Measurements from ENCODE around the gene RNF4. TPM values are rescaled to one million over a fixed set of nuclear protein-coding genes. Genes with fewer than 3 reads are reported as not detected.

The RNF4 gene
- polyA plus RNA-seq, 3 donors = 28.8 to 41.3 (median 37.0) TPM

- H3K9me3 ChIP-seq (replicated peaks in 1 of 2; ENCODE audit: control insufficient read depth in 1 of 2, insufficient read depth in 1 of 2, low read length in 2 of 2) = peaks cover 0 to 11% of the 10 kb centered on the region in 2 donors
- intact Hi-C loops (cut with micrococcal nuclease) = no loop called here
- H3K4me1 Mint-ChIP-seq = peaks cover 4% of the 10 kb centered on the region
- no peak overlapping the region for H3K27ac Mint-ChIP-seq
- no peaks in the 10 kb centered on the region for H3K36me3 ChIP-seq (replicated peaks in 1 of 2; ENCODE audit: control insufficient read depth in 1 of 2, insufficient read depth in 2 of 2, low read length in 2 of 2)
- H3K27me3 ChIP-seq (ENCODE audit: control insufficient read depth in 2 of 2, insufficient read depth in 2 of 2, low read length in 2 of 2) = peaks cover 0 to 4% of the 10 kb centered on the region in 2 donors
- no peaks in the 10 kb centered on the region for H3K4me1 ChIP-seq (ENCODE audit: control insufficient read depth in 1 of 2, insufficient read depth in 2 of 2, low read length in 2 of 2)
- H3K4me3 Mint-ChIP-seq = no peak overlapping the region
- no peak overlapping the region for H3K4me3 ChIP-seq (replicated peaks in 1 of 3; ENCODE audit: low read depth in 2 of 3, low read length in 3 of 3)
- no peak for TF ChIP-seq CTCF (IDR thresholded peaks at IDR 0.05)
- no peak overlapping the region for H2AFZ ChIP-seq (ENCODE audit: insufficient read depth, low read depth, low read length, poor library complexity, severe bottlenecking)
- WGBS (ENCODE audit: insufficient coverage) = 93% methylated on average over 12 of the region's 13 CpGs
- H3K79me2 ChIP-seq (ENCODE audit: insufficient read depth, low read length) = no peaks in the 10 kb centered on the region
- peaks cover 10 to 16% (median 11%) of the 10 kb centered on the region in 3 donors for H3K27me3 Mint-ChIP-seq (ENCODE audit: low read depth in 3 of 3)
- no peak overlapping the region for H3K9ac ChIP-seq (ENCODE audit: insufficient read depth, low read length, poor library complexity, severe bottlenecking)
- H3K4me2 ChIP-seq (replicated peaks; ENCODE audit: extremely low read depth, low read length, poor library complexity, severe bottlenecking) = no peak overlapping the region
- no peaks in the 10 kb centered on the region for H4K20me1 ChIP-seq (ENCODE audit: insufficient read depth, low read length)
- no peaks in the 10 kb centered on the region for H3K36me3 Mint-ChIP-seq
- peaks cover 2 to 13% (median 4%) of the 10 kb centered on the region in 7 donors for H3K9me3 Mint-ChIP-seq
- DNase-seq = no peak
- H3K27ac ChIP-seq (ENCODE audit: low read depth in 1 of 2, low read length in 2 of 2) = no peak overlapping the region
Observed at GRCh38 chr4:2425386-2426068, 43.4 kb upstream of the RNF4 start.

GRCh38 chr4:2426069-2426397 lies 42.9 kb upstream of the RNF4 start:
- Histone ChIP-seq H3K27ac (ENCODE audit: low read depth in 1 of 2, low read length in 2 of 2) (no peak overlapping the region), H3K9ac (ENCODE audit: insufficient read depth, low read length, poor library complexity, severe bottlenecking) (no peak overlapping the region), H3K4me1 (ENCODE audit: control insufficient read depth in 1 of 2, insufficient read depth in 2 of 2, low read length in 2 of 2) (no peaks in the 10 kb centered on the region), H4K20me1 (ENCODE audit: insufficient read depth, low read length) (no peaks in the 10 kb centered on the region), H3K4me3 (replicated peaks in 1 of 3; ENCODE audit: low read depth in 2 of 3, low read length in 3 of 3) (no peak overlapping the region), H3K4me2 (replicated peaks; ENCODE audit: extremely low read depth, low read length, poor library complexity, severe bottlenecking) (no peak overlapping the region), H2AFZ (ENCODE audit: insufficient read depth, low read depth, low read length, poor library complexity, severe bottlenecking) (no peak overlapping the region), H3K36me3 (replicated peaks in 1 of 2; ENCODE audit: control insufficient read depth in 1 of 2, insufficient read depth in 2 of 2, low read length in 2 of 2) (no peaks in the 10 kb centered on the region), H3K27me3 (ENCODE audit: control insufficient read depth in 2 of 2, insufficient read depth in 2 of 2, low read length in 2 of 2) (no peaks in the 10 kb centered on the region), H3K9me3 (replicated peaks in 1 of 2; ENCODE audit: control insufficient read depth in 1 of 2, insufficient read depth in 1 of 2, low read length in 2 of 2) (peaks cover 0 to 15% of the 10 kb centered on the region in 2 donors), H3K79me2 (ENCODE audit: insufficient read depth, low read length) (no peaks in the 10 kb centered on the region)
- no peak overlapping the region for H3K4me3 Mint-ChIP-seq
- H3K36me3 Mint-ChIP-seq = no peaks in the 10 kb centered on the region
- H3K27ac Mint-ChIP-seq = no peak overlapping the region
- H3K27me3 Mint-ChIP-seq (ENCODE audit: low read depth in 3 of 3) = peaks cover 5 to 12% (median 7%) of the 10 kb centered on the region in 3 donors
- intact Hi-C loops (cut with micrococcal nuclease) = no loop called here
- no peak for DNase-seq
- 87% methylated on average over 6 of the region's 8 CpGs for WGBS (ENCODE audit: insufficient coverage)
- H3K9me3 Mint-ChIP-seq = peaks cover 2 to 18% (median 5%) of the 10 kb centered on the region in 7 donors
- H3K4me1 Mint-ChIP-seq = no peaks in the 10 kb centered on the region
- no peak for TF ChIP-seq CTCF (IDR thresholded peaks at IDR 0.05)

Data from CD14-positive monocyte (primary cell).